GM19043 (cell line): Measurements from ENCODE around the gene AAMDC.
"Not testable (repeated sequence)": the region's sequence is repeated elsewhere in the genome, so short reads cannot be mapped to it uniquely, and the experiment has no call there.

Experiments
- ATAC-seq: cut with Tn5 transposase; IDR thresholded peaks from one replicate; pipeline ENCODE4 v1.9.1; 2021; ENCODE audit warnings: low read depth; ENCODE audit not compliant: unreplicated experiment

AAMDC gene

DNA sequence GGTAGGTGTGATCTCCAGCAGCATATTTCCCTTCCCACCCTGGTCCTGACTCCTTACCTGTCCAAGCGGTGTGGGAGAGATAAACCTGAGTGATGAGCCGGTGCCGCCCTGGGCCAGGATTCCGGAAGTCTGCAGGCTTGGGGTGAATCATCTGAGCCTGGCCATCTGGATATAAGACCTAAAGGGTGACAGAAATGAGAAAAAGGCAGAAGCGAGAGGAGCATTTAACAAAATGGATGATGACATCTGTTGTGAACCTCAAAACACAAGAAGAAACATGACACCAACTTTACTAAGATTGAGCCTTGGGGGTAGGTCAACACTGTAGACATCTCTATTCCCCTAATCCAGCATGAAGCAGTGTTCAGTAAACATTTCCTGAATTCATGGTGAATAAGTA is 62.8 kb downstream of the AAMDC start:
- no peak for ATAC-seq

DNA sequence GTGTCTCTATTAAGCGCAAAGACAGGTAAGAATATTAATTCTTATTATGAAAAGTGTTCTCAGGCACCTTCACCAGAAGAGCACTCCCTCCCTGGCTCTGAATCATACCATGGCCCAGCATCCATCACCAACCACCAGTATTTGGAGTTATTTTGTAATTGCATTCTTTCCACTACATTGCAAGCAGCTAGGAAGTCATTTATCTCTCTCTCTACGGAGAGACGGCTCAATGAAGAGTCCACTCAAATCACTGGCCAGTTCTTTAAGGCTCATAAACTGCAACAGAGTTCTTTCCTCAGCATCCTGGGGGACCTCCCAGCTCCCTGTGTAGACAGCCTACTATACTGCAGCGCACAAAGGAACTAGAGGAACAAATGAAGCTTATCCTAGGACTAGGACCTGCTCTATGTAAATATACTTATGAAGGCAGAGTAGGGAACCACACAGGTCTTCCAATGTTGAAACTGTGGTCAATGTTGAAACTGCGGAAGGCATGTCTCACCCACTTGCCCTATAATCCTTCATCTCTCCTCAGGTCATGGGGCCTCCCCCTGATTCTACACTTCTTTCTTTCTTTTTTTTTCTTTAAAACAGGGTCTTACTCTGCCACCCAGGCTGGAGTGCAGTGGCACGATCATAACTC is 63.4 kb downstream of the AAMDC start:
- ATAC-seq = no peak

DNA sequence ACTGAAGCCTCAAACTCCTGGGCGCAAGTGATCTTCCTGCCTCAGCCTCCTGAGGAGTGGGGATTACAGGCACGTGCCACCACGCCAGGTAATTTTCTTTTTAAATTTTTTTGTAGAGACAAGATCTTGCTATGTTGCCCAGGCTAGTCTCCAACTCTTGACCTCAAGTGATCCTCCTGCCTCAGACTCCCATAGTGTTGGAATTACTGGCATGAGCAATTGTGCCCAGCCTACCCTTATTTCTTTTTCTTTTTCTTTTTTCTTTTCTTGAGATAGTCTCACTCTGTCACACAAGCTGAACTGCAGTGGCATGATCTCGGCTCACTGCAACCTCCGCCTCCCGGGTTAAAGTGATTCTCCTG is 63.9 kb downstream of the AAMDC start:
- no peak for ATAC-seq

DNA sequence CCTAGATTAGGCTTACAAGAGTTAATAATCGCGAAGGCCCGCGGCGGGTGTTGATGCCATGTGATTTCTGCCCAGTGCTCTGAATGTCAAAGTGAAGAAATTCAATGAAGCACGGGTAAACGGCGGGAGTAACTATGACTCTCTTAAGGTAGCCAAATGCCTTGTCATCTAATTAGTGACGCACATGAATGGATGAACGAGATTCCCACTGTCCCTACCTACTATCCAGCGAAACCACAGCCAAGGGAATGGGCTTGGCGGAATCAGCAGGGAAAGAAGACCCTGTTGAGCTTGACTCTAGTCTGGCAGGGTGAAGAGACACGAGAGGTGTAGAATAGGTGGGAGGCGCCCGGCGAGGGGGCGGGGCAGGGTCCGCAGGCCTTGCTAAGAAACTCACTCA is 65.5 kb downstream of the AAMDC start:
- ATAC-seq = no peak

DNA sequence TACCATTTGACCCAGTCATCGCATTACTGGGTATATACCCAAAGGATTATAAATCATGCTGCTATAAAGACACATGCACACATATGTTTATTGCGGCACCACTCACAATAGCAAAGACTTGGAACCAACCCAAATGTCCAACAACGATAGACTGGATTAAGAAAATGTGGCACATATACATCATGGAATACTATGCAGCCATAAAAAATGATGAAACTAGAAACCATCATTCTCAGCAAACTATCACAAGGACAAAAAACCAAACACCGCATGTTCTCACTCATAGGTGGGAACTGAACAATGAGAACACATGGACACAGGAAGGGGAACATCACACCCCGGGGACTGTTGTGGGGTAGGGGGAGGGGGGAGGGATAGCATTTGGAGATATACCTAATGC is 68.1 kb downstream of the AAMDC start:
- not testable (repeated sequence) for ATAC-seq

DNA sequence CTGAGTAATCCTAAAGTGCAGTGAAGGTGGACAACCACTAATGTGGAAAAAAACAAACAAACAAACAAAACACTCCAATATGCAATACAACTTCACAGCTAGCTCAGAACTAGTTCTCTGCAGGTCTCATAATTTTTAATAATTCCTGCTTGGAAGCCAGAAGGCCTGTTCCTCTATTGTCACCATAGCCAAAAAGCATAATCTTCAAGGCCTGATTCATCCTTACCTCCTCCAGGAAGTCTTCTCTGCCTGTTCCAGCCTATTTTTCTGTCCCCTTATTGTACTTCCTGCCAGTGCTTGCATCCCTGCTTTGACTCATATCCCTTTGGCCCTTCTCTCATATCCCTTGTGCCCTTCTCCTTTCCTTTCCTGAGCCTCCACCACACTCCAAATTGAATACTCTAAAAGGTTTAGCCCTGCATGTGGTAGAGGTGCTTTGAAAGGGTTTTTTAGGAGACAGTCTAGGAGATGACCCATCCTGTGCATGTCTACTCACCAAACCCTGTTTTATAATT is 69.2 kb downstream of the AAMDC start:
- not testable (repeated sequence) for ATAC-seq

DNA sequence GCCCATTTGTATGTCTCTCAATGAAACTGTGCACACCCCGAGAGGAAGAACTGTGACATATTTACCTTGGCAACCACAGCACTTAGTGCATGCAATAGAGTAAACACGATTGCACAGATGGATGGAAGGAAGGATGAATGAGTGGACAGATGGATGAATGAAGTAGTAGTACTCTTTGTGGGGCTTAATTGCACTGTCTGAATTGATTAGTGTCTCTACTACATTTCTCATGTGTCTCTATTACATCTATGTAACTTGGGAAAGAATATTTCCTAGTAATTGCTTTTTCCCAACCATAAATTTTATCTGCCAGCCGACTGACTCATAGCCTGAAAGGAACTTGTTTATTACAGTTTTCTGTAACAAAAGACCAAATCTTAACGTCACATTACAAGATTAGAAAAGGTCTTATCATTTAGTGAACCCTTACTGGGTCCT is 69.7 kb downstream of the AAMDC start:
- ATAC-seq = not testable (repeated sequence)

DNA sequence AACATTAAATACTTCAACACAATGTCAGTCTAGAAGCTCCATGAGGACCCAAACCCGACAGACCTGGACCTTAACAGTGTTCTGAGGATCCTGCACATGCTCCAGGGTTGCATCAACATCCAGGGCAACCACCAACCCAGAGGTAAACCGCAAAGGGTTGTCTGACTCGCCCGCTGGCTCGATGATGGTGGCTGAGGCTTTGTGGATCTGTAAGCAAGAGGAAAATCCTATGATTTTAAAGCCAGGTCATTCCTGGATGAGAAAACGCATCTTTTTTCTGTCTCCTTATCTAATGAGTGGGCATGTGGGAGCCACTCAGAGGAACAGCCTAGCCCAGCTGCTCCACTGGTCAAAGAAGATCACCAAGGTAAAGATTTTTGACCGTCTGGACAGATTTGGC is 70.3 kb downstream of the AAMDC start:
- not testable (repeated sequence) for ATAC-seq

DNA sequence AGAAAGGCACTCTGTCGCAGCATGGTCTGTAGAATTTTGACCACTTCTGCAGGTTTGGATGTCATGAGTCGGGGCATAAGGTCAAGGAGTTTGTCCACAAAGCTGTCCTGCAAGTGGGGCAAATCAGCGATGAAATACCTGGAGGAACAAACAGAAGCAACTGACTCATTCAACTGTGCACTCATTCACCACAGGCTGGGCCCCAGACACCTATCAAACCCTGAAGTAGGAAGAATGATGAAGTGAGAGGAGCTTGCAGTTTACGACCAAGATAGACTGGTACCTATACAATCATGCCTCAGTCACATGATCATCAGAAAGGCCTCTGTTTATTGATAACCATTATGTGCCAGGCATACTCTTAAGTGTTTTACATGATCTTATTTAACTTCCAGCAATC is 70.8 kb downstream of the AAMDC start:
- not testable (repeated sequence) for ATAC-seq

DNA sequence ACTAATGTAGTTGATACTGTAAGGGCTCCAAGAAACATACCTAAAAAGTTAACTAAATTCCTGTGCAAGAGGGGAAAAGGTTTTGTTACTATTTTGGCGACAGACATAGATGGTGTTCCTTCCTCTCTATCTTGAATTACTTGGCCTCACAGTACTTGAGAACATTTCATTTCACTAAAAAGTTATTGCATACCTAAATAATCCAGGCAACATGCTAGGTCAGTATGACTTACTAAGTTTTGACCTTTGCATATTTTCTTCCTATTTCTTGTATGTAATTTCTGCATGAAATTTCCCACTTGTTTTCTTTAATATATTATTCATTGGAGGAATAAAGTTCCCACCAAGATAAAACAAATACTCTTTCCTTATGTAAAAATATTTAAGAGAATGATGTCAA is 74.0 kb downstream of the AAMDC start:
- not testable (repeated sequence) for ATAC-seq

DNA sequence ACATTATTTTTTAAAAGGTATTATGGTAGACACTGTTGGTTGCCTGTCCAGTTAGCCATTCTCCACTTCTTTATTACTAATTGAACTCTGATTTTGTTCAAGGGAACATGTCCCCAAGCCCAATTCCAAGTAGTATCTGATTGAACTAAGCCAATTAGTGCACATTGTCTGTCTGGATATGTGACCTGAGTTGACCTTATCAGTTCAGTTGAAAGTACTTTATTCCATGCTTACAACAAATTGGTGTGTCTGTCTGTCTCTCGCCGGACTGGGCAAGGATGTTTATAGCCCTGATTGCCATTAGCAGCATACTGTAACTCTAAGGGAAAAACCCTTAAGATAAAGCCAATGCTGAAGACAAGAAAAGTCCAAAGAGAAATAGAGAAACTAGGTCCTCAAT is 87.9 kb downstream of the AAMDC start:
- ATAC-seq = no peak

DNA sequence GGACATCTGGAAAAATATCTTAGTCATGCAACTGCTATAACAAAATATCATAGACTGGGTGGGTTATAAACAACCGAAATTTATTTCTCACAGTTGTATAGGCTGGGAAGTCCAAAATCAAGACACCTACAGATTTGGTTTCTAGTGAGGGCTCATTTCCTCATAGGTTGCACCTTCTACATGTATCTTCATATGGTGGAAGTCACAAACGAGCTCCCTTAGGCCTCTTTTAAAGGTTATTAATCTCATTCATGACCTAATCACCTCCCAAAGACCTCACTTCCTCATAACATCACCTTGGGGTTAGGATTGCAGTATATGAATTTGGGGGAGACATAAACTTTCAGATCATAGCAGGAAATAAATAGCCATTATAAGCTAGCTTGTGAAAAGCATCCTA is 88.3 kb downstream of the AAMDC start:
- no peak for ATAC-seq

DNA sequence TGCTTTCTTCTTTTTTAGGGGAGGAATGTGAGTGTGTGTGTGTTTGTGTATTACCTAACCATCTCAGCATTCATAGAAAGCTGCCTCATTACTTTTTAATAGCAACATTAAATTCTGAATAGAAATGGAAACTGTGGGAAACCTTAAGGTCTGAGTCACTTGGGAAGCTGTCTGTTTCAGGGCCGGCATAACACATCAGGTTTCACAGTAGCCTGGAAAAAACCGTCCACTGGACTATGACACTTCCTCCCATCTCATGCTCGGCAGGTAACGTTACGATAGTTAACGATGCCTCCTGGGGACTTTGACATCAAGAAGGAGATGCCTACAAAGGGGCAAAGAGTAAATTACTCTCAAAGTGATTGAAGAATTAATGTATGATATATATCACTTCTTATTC is 89.9 kb downstream of the AAMDC start:
- ATAC-seq = not testable (repeated sequence)

DNA sequence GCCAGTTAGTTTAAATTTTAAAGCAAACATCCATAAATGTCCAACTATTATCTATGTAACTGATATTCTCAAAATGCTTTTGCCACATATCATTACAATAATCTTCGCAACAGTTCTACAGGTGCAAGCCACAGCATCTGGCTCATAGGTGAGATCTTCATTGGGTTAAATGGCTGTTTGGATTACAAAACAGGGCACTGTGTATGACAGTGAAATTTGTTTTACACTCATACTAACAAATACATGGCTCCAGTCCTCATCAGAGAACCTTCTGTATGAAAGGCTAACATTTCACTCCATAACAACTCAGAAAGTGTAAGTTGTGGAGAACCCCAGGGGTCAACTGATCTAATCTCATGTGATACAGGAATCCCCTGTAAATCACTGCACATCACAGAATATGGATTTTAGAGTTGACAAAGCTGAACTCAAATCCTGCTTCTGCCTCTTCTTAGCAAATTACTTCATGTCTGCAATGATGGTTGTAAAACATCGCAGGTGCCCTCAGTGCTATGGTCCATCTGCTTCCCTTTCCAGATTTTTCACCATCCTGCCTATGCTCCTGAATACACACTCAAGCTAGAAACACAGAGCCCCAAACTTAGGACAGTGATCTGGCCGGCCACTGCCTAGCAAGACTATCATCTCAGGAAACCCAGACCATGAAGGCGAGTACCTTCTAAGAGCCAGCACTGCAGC is 92.8 kb downstream of the AAMDC start:
- not testable (repeated sequence) for ATAC-seq

DNA sequence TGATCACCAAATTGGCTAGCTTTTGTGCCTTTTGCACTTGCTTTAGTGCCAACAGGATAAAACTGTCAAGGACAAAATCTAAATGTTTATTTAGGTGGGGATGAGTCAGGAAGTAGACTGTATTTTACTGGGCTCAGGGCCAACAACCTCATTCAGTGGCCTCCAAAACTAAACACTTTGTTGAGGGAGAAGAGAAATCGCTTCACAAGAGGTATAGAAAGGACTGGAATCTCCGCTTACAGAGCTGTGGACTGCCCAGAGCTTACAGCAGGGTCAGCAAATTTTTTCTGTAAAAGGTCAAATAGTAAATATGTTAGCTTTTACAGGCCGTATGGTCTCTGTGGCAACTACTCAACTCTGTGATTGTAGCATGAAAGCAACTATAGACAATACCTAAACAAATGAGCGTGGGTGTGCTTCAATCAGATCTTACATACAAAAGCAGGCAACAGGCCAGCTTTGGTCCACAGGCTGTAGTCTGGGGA is 93.4 kb downstream of the AAMDC start:
- ATAC-seq = not testable (repeated sequence)

DNA sequence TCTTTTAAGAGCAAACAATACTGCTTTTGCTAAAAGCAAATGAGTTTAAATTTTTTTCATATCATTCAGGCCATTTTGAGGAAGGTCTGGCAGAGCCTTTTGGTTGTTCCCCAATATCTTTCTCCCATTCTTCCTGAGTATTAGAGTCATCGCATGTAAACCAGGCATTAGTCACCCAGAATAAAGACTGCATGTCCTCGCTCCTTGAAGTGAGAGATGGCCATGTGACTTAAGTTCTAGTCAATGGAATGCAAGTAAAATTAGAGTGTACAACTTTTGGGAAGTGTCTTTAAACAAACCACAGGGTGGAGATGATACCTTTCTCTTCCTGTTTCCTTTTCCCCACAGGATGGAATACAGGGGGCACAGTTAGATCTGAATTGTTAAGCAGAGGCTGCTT is 96.8 kb downstream of the AAMDC start:
- ATAC-seq = not testable (repeated sequence)
